ENCODE measurements around the gene CPVL.

CPVL gene

DNA sequence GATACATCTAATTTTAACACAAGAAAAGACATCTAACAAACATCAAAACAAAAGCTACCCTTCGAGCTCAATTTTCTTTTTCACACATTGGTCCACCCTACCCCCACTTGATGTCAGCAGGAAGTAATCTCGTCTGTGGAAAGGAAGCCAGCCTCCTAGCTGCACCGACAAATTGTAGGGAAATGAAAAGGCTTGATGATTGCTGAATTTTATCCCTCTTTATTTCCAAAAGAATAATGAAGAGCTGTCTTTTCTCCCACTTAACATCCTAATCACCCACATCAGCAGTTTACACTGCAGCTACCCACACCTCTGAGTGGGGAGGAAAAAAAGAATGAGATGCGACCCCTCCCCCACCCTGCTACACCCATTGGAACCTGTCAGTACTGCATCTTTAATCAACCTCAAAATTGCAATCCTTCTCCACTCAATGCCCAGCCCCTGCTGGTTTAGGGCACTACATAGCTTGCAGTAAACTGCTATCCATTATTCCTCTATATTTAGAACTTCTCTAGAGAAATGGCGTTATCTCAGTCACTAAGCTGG, 10.6 kb upstream of the CPVL start:
- no peak for DNase-seq (ENCODE audit: low read depth)

- DNase-seq (ENCODE audit: low read depth) = no peak
Measured at GRCh38 chr7:29154076-29154475, 7.7 kb upstream of the CPVL start.

GRCh38 chr7:29150856-29151255, 4.5 kb upstream of the CPVL start:
- no peak for DNase-seq (ENCODE audit: low read depth)

GRCh38 chr7:29149036-29149435, 2.7 kb upstream of the CPVL start:
- no peak for DNase-seq (ENCODE audit: low read depth)

GRCh38 chr7:29147821-29148220, 1.5 kb upstream of the CPVL start:
- DNase-seq (ENCODE audit: low read depth) = no peak

DNA sequence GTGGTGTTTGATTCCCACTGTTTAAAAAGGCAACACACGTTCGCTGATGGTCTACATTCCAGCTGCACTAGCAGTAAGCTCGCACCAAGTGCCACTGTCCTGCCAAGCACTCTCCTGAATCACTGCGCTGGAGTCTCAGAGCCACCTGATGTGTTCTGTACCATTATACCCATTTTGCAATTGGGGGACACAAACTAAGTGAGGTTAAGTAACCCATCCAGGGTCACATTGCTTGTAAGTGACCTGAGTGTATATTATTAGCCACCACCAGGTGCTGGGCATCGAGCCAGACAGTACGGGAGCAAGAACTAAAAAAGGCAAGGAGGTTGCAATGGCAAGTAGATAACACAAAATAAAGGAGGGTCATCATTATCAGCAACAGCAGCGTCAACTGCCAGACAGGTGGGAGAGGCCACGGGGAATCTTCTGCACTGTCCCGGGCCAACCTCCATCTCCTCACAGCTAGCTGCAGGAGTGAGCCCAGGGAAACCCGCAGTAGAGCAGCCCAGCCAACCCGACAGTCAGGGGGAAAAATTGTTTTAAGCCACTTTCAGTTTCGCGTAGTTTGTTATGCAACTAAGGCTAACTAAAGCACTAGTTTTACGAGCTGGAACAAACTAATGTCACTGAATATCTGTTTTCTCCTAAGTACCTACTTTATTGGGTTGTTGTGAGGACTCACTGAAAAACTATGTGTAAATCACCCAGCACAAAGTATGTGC, 712 bp upstream of the CPVL start:
- no peak for DNase-seq (ENCODE audit: low read depth)

DNA sequence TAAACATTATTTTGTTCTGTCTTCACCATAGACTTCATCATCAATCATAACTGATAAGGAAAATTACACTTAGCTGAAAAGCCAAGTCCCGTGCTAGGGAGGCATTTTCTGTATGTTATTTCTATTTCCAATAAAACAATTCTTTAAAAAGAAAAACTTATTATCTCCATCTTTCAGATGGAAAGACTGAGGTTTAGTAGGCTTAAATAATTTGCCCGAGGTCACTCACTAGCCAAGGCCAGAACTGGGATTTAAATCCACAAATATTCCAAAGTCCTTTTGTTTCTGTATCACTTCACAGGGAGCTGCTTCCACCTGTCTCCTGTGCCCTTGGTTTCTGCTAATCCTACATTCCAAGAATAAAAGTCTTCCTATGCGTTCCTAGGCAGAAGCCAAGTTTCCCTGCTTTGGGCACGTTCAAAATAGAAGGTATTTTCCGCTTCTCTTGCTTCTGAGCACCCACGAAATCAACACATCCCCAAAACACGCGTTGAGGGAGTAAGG, 732 bp downstream of the CPVL start:
- no peak for DNase-seq (ENCODE audit: low read depth)

GRCh38 chr7:29143751-29144150, 2.6 kb downstream of the CPVL start:
- DNase-seq (ENCODE audit: low read depth) = no peak

GRCh38 chr7:29142021-29142727, 4.2 kb downstream of the CPVL start:
- no peak for DNase-seq (ENCODE audit: low read depth)

DNA sequence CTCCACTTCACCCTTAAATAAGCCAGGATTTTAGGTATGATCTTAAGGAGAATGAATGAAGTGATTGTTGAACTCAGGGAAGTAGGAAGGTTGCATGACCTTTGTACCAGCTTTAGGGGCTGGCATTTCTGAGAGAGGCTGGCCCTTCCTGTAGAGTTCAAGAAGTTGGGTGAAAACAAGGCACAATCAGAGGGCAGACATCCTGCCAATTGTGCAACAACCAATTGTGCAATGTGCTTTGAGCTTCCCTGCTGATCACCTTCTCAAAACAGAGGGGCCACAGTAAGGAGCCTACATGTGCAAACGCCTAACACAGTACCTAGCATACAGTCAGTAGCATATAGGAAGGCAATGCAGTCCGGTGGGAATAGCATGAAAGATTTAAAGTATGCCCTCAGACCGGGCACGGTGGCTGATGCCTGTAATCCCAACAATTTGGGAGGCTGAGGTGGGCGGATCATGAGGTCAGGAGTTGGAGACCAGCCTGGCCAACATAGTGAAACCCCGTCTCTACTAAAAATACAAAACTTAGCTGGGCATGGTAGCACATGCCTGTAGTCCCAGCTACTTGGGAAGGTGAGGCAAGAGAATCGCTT, 5.4 kb downstream of the CPVL start:
- DNase-seq (ENCODE audit: low read depth) = no peak

GRCh38 chr7:29139796-29140195, 6.5 kb downstream of the CPVL start:
- DNase-seq (ENCODE audit: low read depth) = no peak

DNA sequence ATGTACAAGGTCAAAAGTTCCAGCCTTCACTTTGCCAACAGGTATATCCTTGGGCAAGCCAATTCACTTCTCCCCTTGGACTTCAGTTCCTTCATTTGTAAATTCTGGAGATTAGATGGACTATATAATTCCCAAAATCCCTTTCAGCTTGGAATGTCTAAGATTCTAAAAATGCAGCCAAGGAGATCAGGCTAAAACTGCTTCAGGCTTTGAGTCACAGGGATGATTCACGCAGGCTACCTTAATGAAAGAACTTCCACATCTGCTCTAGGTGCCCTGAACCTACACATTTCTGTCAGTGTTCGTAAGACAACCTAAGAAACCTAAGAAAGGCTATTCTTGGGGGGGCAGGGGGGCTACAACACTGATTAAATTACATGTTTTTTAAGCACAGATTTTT, 7.1 kb downstream of the CPVL start:
- DNase-seq (ENCODE audit: low read depth) = no peak

DNA sequence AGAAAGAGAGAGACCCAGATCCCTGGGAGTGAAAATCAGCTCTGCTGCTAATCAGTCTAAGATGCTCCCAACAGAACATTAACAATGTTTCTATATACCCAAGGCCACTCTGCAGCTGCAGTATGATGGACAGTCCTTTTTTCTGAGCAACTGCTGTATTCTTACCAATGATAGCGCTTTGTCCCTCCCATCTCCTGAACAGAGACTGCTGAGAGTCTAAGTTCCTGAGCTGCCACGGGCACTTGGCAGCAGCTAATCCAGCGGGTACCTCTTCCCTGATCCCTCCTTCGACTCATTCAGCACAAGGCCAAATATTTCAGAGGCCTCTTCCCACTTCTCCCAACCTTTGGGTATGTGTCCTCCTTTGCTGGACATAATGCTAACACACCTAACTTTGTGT, 7.7 kb downstream of the CPVL start:
- no peak for DNase-seq (ENCODE audit: low read depth)

DNA sequence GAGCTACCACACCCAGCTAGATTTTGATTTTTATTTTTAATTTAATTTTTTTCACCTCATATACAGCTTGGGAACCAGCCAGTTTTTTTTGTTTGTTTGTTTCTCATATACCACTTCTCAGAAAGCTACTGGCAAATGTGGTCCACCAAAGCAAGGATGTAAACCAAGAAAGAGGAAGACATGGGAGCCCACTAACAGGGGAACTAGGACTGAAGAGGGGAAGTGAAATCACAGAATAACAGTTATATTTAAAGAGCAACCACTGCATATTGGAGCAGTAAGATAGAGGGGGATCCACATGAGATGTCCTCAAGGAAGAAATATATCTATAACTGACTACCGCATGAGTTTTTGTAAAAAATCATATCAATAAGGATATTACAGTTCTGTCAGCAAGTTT, 10.5 kb downstream of the CPVL start:
- no peak for DNase-seq (ENCODE audit: low read depth)

GRCh38 chr7:29132980-29133379, 13.4 kb downstream of the CPVL start:
- no peak for DNase-seq (ENCODE audit: low read depth)

DNA sequence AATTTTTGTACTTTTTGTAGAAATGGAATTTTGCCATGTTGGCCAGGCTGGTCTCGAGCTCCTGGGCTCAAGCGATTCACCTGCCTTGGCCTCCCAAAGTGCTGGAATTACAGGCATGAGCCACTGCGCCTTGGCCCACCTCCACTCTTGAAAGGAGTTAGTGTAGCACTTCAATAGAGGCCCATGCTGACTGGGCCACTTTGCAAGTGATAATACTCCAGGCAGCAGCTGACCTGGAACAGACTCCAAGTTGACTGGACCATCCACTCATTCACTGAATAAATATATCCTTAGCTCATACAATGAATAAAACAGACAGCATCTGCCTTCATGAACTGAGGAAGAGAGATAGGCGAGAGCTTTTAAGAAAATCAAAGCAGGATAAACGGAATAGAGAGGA, 14.7 kb downstream of the CPVL start:
- no peak for DNase-seq (ENCODE audit: low read depth)

DNA sequence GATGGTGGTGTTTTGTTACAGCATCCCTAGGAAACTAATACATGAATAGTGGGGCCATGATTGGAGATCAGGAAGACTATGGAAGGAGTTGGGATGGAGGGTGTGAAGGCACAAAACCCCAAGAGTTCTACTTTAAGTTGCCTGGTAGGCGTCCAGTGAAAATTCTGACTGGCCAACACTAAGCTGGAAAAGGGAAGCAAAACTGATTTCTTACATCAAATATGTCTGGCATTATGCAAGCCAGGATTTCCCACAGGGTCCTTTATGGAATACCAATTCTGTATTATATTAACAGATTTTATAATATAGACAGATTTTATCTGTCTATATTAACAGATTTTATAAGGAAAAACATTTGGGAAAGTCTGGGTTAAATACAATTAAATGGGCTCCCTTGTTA, 16.2 kb downstream of the CPVL start:
- DNase-seq (ENCODE audit: low read depth) = no peak

DNA sequence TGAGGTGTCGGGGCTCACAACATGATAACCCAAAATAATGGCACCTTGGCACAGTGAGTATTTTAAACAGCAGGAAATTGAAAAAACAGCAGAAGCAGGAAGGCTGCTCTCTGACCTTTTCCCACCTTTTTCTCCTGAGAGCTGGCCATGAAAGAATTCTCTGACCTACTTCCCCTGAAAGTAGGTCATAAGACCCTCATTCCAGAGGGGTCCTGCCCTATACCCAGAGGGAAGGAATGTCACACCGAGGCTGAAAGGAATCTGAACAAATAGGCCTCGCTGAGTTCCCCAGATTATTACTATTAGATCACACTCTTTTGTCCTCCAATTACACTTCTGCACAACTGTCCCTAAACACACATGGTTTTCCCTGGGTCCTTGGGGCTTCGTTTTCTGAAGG, 18.8 kb downstream of the CPVL start:
- DNase-seq (ENCODE audit: low read depth) = no peak

GRCh38 chr7:29126804-29127203, 19.5 kb downstream of the CPVL start:
- no peak for DNase-seq (ENCODE audit: low read depth)

GRCh38 chr7:29123626-29124190, 22.6 kb downstream of the CPVL start:
- DNase-seq (ENCODE audit: low read depth) = no peak

- no peak for DNase-seq (ENCODE audit: low read depth)
Measured at GRCh38 chr7:29122759-29123158, 23.6 kb downstream of the CPVL start.

- no peak for DNase-seq (ENCODE audit: low read depth)
Measured at GRCh38 chr7:29122081-29122480, 24.3 kb downstream of the CPVL start.

DNA sequence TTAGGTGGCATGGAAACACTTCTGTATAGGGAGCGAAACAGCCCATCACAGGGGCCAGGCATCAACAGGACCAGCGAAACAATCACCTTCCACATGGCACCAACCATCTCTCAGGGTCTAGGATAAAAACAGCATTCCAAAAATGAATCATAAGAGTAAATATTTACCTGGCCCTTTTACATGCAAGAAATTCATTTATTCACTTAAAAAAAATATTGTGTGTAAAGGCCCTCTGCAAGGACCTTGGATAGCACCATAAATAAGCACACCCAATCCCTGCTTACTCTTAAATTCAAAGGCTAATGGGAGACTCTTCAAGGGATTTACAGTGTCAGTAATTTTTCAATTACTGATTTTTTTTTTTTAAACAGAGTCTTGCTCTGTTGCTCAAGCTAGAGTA, 25.4 kb downstream of the CPVL start:
- DNase-seq (ENCODE audit: low read depth) = no peak

All from T follicular helper cell (primary cell).